Mesodermal cell (in vitro differentiated cells): Measurements from ENCODE around the gene MYO3B.

Source experiments
- H3K27ac ChIP-seq: 2 replicates; pipeline ENCODE4 v1.7.0; 2013; ENCODE audit warnings: mild to moderate bottlenecking, low read depth, low read length, moderate library complexity; ENCODE audit not compliant: severe bottlenecking
- H3K36me3 ChIP-seq: 2 replicates; pipeline ENCODE4 v1.7.1; 2013; ENCODE audit warnings: mild to moderate bottlenecking, low read length, moderate library complexity; ENCODE audit not compliant: control insufficient read depth, insufficient read depth
- H3K4me1 ChIP-seq: one replicate; pipeline ENCODE4 v1.7.1; 2013; ENCODE audit warnings: mild to moderate bottlenecking, low read length; ENCODE audit not compliant: insufficient read depth, control insufficient read depth, poor library complexity, severe bottlenecking
- H3K4me3 ChIP-seq: 2 replicates; pipeline ENCODE4 v1.7.0; 2013; ENCODE audit warnings: low read length, control low read depth, mild to moderate bottlenecking; ENCODE audit not compliant: insufficient read depth, poor library complexity, severe bottlenecking; ENCODE audit errors: extremely low read depth
- H3K9me3 ChIP-seq: 2 replicates; pipeline ENCODE4 v1.7.1; 2013; ENCODE audit warnings: mild to moderate bottlenecking, low read length, moderate library complexity; ENCODE audit not compliant: control insufficient read depth
- WGBS, 2 experiments: methylation state at CpG; one replicate each; pipeline ENCODE4 v1.1.5; 2013; ENCODE audit warnings: missing lambda C conversion rate in 2 of 2; ENCODE audit not compliant: insufficient coverage in 2 of 2; 5-methylcytosine and 5-hydroxymethylcytosine counted together

Gene MYO3B

DNA sequence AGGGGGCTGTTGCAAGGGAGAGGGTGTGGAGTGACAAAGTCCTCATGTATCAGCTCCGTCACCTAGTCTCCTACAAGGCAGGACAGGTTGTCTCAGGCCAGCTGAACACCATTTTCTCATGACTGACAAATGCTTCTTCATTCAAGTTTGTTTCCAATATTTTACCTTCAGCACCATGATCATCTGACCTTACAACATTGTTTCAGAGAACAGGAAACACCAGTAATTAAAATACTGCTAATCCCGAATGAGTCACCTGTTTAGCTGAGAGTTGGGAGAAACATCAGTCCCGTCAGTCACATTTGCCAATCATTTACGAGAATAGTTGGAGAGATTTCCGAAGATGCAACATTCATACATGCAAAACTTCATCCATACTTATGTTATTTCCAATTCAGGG is 511.5 kb downstream of the MYO3B start:
- Histone ChIP-seq H3K4me1 (peaks cover 8% of the 10 kb centered on the region), H3K27ac (no peak overlapping the region), H3K36me3 (no peaks in the 10 kb centered on the region), H3K4me3 (no peak overlapping the region), H3K9me3 (no peaks in the 10 kb centered on the region)
- WGBS, 2 experiments, result 97 to 100% methylated on average over 3 to 4 of the region's 5 CpGs

DNA sequence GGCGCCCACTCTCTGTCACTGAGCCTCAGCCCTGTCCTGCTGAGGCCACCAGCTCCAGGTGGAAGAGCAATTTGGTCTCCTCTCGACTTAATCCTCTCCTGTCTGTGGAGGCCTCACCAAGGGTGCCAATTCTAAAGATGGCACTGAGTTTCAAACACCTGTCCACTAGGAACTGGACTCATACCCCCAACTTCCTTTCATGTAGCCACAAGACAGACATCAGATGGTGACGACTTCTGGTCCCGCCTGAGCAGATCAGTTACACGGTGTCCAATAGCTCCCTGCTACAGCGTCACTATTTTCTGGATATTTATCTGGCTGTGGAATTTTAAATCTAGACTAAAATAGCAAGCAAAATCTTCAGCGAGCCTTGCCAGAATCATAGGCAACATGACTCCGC is 512.7 kb downstream of the MYO3B start:
- no peaks in the 10 kb centered on the region for H3K36me3 ChIP-seq
- WGBS, 2 experiments, result 95 to 96% methylated on average over 5 to 6 of the region's 8 CpGs

DNA sequence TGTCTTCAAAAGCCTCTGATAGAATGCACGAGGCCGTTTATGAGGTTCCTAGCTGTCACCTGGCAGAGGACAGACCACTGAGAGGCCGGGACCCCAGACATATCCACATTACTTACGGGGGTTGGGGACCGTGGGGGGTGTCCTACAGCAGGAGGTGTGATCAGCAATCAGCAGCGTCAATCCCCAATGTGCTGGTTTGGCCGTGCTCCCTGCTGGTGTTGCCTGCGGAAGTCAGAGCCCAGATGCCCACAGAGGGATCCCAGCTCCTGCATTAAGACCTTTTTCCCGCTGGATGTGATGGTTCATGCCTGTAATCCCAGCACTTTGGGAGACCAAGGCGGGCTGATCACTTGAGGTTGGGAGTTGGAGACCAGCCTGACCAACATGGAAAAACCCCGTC is 516.4 kb downstream of the MYO3B start:
- WGBS, 2 experiments, result 74 to 86% methylated on average over 5 to 7 of the region's 11 CpGs
- peaks cover 18% of the 10 kb centered on the region for H3K4me1 ChIP-seq
- H3K27ac ChIP-seq, result no peak overlapping the region
- no peak overlapping the region for H3K4me3 ChIP-seq
- H3K36me3 ChIP-seq, result no peaks in the 10 kb centered on the region
- no peaks in the 10 kb centered on the region for H3K9me3 ChIP-seq

More for the DNA sequence above, 512.7 kb downstream of the MYO3B start:
- peaks cover 16% of the 10 kb centered on the region for H3K4me1 ChIP-seq
- H3K9me3 ChIP-seq, result no peaks in the 10 kb centered on the region
- no peak overlapping the region for H3K4me3 ChIP-seq
- H3K27ac ChIP-seq, result no peak overlapping the region

DNA sequence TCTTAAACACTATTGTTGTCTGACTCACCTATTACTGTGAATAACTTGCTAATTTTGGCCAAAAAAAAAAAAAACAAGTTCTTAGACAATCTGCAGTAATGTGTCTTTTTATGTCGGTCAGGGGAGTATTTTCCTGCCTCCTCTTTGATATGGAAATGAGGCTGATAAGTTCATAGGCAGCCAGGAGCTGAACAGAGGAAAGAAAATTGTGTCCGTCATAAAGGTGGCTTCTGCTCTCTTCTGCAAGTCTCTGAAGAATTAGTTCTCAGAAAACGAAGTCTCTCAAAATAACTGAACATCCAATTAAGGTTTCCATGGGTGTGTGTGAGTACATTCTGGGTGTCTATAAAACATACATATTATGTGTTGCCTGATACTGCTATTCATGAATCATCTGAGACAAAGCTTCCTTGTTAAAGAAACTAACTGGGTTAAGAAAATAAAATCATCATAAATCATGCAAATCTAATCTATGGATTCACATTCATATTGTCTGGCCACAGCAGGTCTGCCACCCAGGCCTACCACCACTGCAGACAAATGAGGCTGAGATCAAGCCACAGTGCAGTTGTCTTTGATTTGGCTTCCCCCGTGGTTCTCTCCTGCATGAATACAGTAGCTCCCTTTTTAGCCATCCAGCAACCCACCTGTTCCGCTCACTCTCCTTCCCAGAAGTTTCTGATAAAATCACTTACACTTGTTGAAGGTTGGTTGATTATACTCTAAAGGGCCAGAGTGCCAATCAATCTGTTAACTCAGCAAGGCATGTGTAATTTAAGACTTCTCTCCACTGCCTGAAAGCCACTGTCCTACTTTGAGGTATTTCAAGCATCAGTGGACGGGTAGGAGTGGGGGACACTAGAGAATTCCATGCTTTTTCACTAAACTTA is 517.8 kb downstream of the MYO3B start:
- 50 to 66% methylated on average over 3 to 4 of the region's 6 CpGs for WGBS, 2 experiments
- Histone ChIP-seq H3K36me3 (no peaks in the 10 kb centered on the region), H3K27ac (no peak overlapping the region), H3K4me3 (no peak overlapping the region), H3K4me1 (peaks cover 11% of the 10 kb centered on the region), H3K9me3 (no peaks in the 10 kb centered on the region)

DNA sequence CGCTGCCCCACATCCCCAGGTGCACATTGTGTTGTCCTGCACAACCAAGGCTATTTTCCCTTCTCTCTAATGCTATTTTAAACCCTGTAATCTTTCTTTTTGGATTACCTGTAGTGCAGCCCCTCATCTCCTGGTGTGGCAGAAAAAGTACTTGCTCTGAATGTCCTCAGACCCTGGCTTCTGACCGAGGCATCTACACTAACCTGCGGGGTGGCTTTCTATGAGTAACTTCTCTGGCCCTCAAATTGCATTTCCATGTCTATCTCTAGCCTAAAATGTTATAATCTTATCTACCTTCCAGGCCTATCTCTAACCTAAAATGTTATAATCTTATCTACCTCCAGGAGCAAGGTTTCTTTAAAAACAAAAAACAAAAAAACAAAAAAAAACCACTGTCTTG is 519.0 kb downstream of the MYO3B start:
- Histone ChIP-seq H3K4me3 (no peak overlapping the region), H3K4me1 (peaks cover 11% of the 10 kb centered on the region), H3K36me3 (no peaks in the 10 kb centered on the region), H3K27ac (no peak overlapping the region), H3K9me3 (no peaks in the 10 kb centered on the region)
- 90 to 100% methylated on average over 2 to 3 of the region's 3 CpGs for WGBS, 2 experiments

DNA sequence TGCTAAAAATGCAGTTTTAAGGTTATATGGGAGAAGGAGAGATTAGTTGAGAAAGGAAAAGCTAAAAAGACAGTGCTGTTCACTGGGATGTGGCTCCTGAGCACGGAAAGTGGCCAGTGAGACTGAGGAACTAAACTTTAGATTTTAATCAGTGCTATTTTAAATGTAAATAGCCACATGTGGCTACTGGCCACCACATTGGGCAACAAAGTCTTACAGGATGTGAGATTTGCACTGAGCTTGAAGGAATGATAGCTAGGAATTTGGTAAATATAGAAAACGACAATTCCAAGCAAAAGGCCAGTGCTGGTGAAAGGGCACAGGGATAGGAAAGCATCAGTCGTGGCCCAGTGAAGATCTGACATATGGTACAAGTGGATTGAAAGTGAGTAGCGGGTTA is 523.1 kb downstream of the MYO3B start:
- WGBS, 2 experiments, result 81 to 96% methylated on average over 3 to 4 of the region's 4 CpGs
- no peaks in the 10 kb centered on the region for H3K36me3 ChIP-seq
- no peak overlapping the region for H3K4me3 ChIP-seq
- H3K27ac ChIP-seq, result no peak overlapping the region
- peaks cover 2% of the 10 kb centered on the region for H3K4me1 ChIP-seq
- H3K9me3 ChIP-seq, result peaks cover 9% of the 10 kb centered on the region

DNA sequence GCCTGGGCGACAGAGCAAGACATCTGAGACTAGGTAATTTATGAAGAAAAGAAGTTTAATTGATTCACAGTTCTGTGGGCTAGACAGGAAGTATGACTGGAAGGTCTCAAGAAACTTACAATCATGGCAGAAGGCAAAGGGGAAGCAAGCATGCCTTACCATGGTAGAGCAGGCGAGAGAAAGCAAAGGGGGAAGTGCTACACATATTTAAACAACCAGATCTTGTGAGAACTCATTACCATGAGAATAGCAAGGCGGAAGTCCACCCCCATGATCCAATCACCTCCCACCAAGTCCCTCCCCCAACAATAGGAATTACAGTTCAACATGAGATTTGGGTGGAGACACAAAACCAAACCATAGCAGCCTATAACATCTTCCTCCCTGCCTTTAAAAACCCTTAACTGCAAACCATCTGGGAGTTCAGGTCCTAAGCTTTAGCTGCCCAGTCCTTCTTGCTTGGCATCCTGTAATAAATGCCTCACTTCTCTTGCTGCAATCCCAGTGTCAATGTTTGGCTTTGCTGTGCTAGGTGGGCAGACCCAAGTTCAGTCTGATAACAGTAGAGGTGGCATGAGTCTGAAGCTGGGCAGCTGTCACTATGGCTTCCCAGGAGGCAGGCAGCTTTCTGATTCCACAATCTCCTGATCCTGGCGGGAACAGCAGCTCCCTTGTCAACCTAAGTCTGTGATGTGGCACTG is 526.0 kb downstream of the MYO3B start:
- H3K4me3 ChIP-seq, result no peak overlapping the region
- 82 to 93% methylated on average over 3 of the region's 4 CpGs for WGBS, 2 experiments
- H3K27ac ChIP-seq, result no peak overlapping the region
- no peaks in the 10 kb centered on the region for H3K36me3 ChIP-seq
- no peaks in the 10 kb centered on the region for H3K4me1 ChIP-seq
- H3K9me3 ChIP-seq, result peaks cover 9% of the 10 kb centered on the region
